Measurements from ENCODE around the gene RFX7. TPM values are rescaled to one million over a fixed set of nuclear protein-coding genes. Genes with fewer than 3 reads are reported as not detected.

The RFX7 gene
- total and polyA plus RNA-seq, 8 donors = 0.58 to 41.4 (median 1.7) TPM

GRCh38 chr15:56217341-56217740 lies 26.3 kb downstream of the RFX7 start:
- no peaks in the 10 kb centered on the region for H3K4me1 ChIP-seq
- H3K9me3 ChIP-seq = peaks cover 0 to 4% (median 0%) of the 10 kb centered on the region in 4 donors
- H3K4me3 ChIP-seq = no peak overlapping the region
- TF ChIP-seq CTCF (IDR thresholded peaks at IDR 0.05) (no peak), POLR2AphosphoS5 (IDR thresholded peaks at IDR 0.05) (no peak), POLR2A (IDR thresholded peaks at IDR 0.05) (no peak), EP300 (IDR thresholded peaks at IDR 0.05) (no peak)
- H3K36me3 ChIP-seq = no peaks in the 10 kb centered on the region
- intact Hi-C loops (cut with DNase I; ENCODE audit: low total_unique reads) = no loop called here
- DNase-seq = no peak
- H3K27ac ChIP-seq = no peak overlapping the region
- no peaks in the 10 kb centered on the region for H3K27me3 ChIP-seq

- intact Hi-C loops (cut with DNase I; ENCODE audit: low total_unique reads) = no loop called here
- WGBS, 5 donors = 52 to 74% (median 53%) methylated on average over 1 of the region's 1 CpG
- peak in 1 of 2 donors; percentile 4 for DNase-seq
- H3K4me3 ChIP-seq = no peak overlapping the region
- no peaks in the 10 kb centered on the region for H3K4me1 ChIP-seq
- H3K27ac ChIP-seq = no peak overlapping the region
- H3K27me3 ChIP-seq = no peaks in the 10 kb centered on the region
- TF ChIP-seq EP300 (IDR thresholded peaks at IDR 0.05) (no peak), POLR2AphosphoS5 (IDR thresholded peaks at IDR 0.05) (no peak), CTCF (IDR thresholded peaks at IDR 0.05) (no peak), POLR2A (IDR thresholded peaks at IDR 0.05) (no peak)
- no peaks in the 10 kb centered on the region for H3K36me3 ChIP-seq
- H3K9me3 ChIP-seq = no peaks in the 10 kb centered on the region
These were observed 27.9 kb downstream of the RFX7 start for GRCh38 chr15:56215769-56216168.

GRCh38 chr15:56211960-56212550 lies 31.6 kb downstream of the RFX7 start:
- DNase-seq = no peak
- intact Hi-C loops (cut with DNase I; ENCODE audit: low total_unique reads) = no loop called here
- Histone ChIP-seq H3K9me3 (no peaks in the 10 kb centered on the region), H3K4me3 (no peak overlapping the region), H3K27ac (no peak overlapping the region), H3K27me3 (no peaks in the 10 kb centered on the region), H3K4me1 (peaks cover 7 to 21% (median 12%) of the 10 kb centered on the region in 4 donors), H3K36me3 (no peaks in the 10 kb centered on the region)
- TF ChIP-seq CTCF (IDR thresholded peaks at IDR 0.05) (no peak), POLR2AphosphoS5 (IDR thresholded peaks at IDR 0.05) (no peak), EP300 (IDR thresholded peaks at IDR 0.05) (no peak), POLR2A (IDR thresholded peaks at IDR 0.05) (no peak)
- WGBS, 5 donors = 93 to 97% (median 95%) methylated on average over 4 of the region's 4 CpGs

GRCh38 chr15:56211064-56211463 lies 32.6 kb downstream of the RFX7 start:
- no peak for TF ChIP-seq CTCF (IDR thresholded peaks at IDR 0.05)
- TF ChIP-seq POLR2A (IDR thresholded peaks at IDR 0.05) = no peak
- no peak for TF ChIP-seq POLR2AphosphoS5 (IDR thresholded peaks at IDR 0.05)
- TF ChIP-seq EP300 (IDR thresholded peaks at IDR 0.05) = no peak
- Histone ChIP-seq H3K27me3 (no peaks in the 10 kb centered on the region), H3K9me3 (no peaks in the 10 kb centered on the region), H3K36me3 (no peaks in the 10 kb centered on the region), H3K4me1 (peaks cover 7 to 21% (median 12%) of the 10 kb centered on the region in 4 donors), H3K4me3 (no peak overlapping the region), H3K27ac (no peak overlapping the region)
- DNase-seq = no peak
- intact Hi-C loops (cut with DNase I; ENCODE audit: low total_unique reads) = no loop called here
